HG02798 (cell line): ENCODE results near the gene ZNF431.
"Not testable (repeated sequence)": the region's sequence is repeated elsewhere in the genome, so short reads cannot be mapped to it uniquely, and the experiment has no call there.

Experiments used
- ATAC-seq: cut with Tn5 transposase; IDR thresholded peaks from one replicate; pipeline ENCODE4 v1.9.1; 2021; ENCODE audit warnings: mild to moderate bottlenecking; ENCODE audit not compliant: unreplicated experiment, poor library complexity

The ZNF431 gene

DNA sequence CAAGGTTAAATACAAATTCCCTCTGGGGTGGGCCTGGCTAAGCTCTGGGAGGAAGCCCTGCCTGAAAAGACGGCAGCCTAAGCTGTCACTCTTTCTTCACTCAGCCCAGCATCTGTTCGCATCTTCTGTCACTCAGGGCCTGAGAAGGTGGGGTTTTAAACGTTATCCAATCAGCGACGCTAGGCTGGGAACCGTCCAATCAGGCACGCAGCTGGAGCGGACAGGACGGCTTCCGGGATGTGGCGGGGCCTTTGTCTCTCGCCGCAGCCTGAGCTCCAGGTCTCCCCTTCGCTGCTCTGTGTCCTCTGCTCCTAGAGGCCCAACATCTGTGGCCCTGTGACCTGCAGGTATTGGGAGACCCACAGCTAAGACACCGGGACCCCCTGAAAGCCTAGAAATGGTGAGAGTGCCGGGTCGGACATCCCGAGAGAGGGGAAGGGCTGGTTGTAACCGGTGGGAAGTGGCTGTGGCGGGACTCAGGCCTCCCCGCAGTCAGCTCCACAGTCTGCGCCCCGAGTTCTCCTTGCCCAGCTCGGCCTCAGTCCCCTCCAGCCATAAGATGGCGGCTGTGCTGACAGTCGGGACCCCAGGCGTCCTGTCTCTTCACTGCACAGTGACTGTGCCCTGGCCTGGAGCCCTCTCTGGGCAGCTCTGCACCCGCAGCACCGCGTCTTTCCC, at the start of gene ZNF431:
Gene ZNF431, plus strand, starts transcription at position 254 of the 678 bp plus-strand sequence. Its CDS starts 144 bp downstream, at position 398.
- peak; percentile 99 for ATAC-seq

DNA sequence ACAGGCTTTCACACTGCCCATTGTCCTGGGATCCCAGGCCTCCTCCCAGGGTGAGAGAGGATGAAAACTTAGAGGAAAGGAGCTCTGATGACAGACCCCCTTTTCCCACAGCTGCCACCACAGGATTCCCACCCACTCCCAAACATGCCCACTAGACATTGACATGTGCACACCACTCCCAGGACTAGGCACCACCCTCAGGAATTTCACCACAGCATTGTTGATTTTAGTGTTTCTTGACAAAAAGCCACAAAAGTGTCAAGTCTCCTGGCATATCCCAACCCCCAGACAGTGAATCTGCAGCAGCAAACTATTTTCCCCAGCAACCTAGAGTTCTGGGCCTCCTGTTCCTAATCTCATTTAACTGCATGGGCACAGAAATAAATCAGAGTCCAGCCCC, 49.7 kb upstream of the ZNF431 start:
- no peak for ATAC-seq

DNA sequence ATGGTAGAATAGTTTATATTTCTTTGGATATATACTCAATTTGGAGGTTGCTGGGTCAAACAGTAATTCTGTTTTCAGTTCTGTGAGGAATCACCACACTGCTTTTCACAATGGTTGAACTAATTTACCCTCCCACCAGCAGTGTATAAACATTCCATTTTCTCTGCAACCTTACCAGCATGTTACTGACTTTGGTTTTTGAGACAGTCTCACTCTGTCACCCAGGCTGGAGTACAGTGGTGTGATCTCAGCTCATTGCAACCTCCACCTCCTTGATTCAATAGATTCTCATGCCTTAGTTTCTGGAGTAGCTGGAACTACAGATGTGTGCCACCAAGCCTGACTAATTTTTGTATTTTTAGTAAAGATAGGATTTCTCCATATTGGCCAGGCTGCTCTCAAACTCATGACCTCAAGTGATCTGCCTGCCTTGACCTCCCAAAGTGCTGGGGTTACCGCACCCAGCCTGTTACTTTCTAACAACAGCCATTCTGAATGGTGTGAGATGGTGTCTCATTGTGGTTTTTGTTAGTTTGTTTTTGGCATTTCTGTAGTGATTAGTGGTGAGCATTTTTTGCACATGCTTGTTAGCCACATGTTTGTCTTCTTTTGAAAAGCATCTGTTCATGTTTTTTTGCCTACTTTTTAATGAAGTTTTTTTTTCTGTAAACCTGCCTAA, 47.4 kb upstream of the ZNF431 start:
- ATAC-seq, result no peak

DNA sequence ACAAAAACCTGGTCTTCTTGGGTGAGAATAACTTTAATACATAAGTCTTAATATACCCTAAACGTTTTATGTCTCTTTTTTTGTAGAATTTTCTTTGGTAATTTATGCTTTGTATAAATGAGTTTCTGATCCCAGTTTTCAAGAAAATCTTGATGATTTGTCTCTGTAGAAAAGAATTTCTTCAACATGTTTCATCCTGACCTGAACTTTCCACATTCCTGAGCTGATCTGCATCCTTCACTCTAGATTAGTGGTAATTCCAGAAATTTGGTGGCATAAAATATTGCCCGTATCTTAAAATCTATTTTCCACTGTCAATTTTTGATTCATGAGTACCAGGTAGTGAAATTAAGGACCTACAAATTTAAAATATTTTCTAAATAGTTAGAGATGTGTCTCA, 43.5 kb upstream of the ZNF431 start:
- no peak for ATAC-seq

DNA sequence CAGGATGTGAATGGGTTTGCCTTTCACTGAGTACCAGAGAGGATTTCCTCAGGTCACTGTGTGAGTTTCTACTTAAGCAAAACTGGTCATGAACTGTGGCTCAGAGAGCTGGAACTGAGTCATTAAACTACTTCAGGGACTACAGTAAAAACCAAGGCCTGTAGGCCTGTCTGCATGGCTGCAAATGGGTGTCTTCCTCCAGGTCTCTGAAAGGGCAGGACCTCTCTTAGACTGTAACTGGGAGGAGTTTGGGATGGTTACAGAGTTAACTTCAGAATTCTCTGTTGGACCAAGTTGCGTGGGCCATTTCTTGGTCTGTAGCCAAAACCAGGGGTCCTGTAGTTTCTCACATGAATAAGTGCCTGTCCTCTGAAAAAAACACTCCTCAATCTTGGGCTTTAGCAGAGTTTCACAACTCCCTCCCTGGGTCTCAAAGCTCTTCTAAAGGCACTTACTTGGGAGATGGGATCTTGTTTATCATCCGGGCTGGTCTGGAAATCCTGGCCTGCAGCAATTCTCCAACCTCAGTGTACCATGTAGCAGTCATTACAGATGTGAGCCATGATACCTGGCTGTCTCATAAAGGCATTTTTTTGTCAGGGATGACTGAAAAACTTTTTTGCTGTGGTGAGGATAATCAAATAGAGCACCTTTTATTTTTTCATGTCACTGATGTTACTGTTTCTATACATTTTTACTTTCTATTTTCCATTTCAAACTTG, 40.2 kb upstream of the ZNF431 start:
- no peak for ATAC-seq

GRCh38 chr19:21109116-21109515, 32.7 kb upstream of the ZNF431 start:
- ATAC-seq, result no peak

- no peak for ATAC-seq
Measured at GRCh38 chr19:21110183-21110582, 31.7 kb upstream of the ZNF431 start.

GRCh38 chr19:21115430-21115829, 26.4 kb upstream of the ZNF431 start:
- no peak for ATAC-seq

DNA sequence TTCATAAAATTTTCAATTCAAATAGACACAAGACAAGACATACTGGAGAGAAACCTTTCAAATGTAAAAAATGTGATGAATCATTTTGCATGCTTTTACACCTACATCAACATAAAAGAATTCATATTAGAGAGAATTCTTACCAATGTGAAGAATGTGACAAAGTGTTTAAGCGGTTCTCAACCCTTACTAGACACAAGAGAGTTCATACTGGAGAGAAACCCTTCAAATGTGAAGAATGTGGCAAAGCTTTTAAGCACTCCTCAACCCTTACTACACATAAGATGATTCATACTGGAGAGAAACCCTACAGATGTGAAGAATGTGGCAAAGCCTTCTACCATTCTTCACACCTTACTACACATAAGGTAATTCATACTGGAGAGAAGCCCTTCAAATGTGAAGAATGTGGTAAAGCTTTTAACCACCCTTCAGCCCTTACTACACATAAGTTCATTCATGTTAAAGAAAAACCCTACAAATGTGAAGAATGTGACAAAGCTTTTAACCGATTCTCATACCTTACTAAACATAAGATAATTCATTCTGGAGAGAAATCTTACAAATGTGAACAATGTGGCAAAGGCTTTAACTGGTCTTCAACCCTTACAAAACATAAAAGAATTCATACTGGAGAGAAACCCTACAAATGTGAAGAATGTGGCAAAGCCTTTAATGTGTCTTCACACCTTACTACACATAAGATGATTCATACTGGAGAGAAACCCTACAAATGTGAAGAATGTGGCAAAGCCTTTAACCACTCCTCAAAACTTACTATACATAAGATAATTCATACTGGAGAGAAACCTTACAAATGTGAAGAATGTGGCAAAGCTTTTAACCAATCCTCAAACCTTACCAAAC, 24.6 kb upstream of the ZNF431 start:
- no peak for ATAC-seq

GRCh38 chr19:21126078-21126477, 15.8 kb upstream of the ZNF431 start:
- ATAC-seq, result no peak

- ATAC-seq, result no peak
Measured at GRCh38 chr19:21127001-21127400, 14.8 kb upstream of the ZNF431 start.

- no peak for ATAC-seq
Measured at GRCh38 chr19:21127898-21128297, 13.9 kb upstream of the ZNF431 start.

DNA sequence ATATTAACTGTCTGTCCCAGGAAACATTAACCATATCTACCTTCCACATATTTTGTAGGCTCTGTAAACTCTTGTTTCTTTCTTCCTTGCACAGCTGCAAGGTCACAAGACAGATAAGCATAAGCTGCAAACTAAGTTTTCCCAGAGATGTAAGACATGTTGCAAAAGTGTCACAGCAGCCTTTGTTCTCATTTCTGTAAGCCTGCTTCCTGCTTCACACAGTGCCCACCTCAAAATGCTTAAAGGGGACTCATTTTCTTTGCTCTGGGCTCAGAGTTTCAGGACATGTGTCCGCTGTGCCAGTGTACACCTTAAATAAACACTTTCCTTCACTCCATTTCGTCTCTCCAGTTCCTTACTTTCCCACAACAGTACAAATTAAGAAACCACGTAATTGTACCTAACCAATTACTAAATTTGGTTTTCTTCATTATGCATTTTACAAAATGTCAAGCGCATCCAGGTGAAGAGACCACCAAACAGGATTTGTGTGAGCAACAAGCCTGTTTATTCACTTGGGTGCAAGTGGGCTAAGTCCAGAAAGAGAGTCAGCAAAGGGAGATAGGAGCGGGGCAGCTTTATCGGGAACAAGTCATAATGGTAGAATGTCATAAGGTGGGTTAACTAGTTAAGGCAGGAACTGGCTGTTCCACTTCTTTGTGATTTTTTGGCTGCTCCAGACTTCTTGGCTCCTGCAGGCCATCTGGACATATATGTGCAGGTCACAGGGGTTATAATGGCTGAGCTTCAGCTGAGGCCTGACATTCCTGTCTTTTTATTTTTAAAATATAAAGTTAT, 12.7 kb upstream of the ZNF431 start:
- no peak for ATAC-seq

DNA sequence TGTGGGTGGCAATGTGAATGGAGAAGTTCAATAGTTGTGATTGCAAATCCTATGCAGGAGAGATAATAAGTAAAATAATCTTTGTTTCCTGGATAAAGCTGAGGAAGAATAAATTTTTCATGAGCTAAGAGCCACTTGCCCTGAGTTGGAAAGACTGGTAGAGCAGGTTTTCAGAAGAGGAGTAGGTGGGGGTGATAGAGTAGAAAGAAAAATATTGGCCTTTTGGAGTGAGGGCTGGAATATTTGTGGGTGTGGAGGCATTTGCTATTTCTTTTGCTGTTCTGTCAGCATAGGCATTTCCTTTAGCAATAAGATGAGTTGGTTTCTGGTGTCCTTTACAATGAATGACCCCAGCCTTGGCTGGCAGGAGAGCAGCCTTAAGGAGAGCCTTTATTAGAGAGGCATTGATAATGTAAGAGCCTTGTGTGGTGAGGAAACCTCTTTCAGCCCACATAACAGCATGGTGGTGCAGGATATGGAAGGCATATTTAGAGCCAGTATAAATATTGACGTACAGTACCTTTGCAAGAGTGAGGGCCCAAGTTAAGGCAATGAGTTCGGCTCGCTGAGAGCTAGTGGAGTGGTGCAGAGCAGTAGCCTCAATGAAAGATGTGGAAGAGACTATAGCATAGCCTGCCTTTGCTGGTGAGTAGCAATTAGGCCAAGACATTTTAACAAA, 11.6 kb upstream of the ZNF431 start:
- ATAC-seq, result no peak

DNA sequence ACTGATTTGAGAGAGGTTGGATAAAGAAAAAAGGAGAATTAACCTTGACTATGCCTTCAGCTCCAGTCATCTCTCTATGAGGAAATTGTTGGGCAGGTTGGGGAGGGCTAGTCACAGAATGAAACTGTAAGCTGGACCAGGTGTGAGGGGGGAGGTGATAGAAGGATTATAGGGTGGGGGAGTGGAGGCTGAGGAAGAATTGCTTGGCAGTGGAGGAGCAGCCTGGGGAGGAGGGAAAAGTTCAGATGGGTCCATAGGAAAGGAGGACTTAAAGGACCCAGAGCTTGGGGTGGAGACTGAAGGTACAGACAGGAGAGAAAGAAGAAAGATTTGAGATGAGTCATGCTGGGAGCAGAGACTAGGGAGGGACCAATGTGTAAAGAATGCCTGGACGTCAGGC, 8.2 kb upstream of the ZNF431 start:
- ATAC-seq, result no peak

- ATAC-seq, result no peak
Measured at GRCh38 chr19:21134934-21135366, 6.9 kb upstream of the ZNF431 start.

DNA sequence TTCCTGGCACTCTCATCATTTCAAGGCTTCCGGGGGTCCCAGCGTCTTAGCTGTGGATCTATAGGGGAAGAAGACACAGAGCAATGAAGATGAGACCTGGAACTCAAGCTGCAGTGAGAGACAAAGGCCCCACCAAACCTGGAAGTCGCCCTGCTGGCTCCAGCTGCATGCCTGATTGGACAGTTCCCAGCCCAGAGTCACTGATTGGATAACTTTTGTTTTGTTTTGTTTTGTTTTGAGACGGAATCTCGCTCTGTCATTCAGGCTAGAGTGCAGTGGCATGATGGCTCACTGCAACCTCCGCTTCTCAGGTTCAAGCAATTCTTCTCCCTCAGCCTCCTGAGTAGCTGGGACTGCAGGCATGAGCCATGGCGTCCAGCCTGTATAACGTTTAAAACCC, 6.4 kb upstream of the ZNF431 start:
- ATAC-seq, result no peak

DNA sequence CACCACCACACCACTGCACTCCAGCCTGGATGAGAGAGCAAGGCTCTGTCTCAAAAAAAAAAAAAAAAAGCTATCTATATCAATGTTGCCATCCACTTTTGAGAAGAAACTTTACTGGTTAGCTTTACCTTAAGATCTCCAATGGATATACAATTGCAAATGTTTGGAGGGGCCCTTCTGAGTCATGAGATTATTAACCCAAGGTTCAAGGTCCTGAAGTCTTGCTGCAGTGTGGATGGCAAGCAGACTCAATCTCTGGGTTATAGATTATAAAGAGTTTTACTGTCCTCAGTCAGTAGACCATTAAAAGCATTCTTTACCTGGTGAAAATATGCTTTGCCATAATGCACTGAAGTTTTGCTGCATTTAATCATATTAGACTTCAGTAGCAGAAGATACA, 3.7 kb upstream of the ZNF431 start:
- no peak for ATAC-seq

DNA sequence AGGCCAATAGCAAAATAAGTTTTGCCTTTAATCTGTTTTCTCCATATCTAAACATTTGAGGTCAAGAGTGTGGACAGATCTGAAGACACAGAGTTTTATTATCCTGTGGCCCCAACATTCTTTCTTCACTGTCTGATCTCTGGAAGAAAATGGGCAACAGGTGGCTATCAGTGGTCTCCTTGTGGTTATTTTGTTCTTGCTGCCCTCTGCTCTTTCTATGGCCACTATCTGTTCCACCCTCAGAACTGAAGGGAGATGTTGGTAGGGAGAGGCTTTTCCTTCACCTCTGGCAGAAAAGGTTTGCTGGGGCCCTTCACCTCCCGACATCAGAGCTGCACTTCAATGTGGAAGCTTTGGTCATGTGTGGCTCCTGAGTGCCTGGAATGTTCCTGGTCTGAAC, 834 bp upstream of the ZNF431 start:
- not testable (repeated sequence) for ATAC-seq
